ENCODE measurements around the gene PRKAG3.

The PRKAG3 gene

DNA sequence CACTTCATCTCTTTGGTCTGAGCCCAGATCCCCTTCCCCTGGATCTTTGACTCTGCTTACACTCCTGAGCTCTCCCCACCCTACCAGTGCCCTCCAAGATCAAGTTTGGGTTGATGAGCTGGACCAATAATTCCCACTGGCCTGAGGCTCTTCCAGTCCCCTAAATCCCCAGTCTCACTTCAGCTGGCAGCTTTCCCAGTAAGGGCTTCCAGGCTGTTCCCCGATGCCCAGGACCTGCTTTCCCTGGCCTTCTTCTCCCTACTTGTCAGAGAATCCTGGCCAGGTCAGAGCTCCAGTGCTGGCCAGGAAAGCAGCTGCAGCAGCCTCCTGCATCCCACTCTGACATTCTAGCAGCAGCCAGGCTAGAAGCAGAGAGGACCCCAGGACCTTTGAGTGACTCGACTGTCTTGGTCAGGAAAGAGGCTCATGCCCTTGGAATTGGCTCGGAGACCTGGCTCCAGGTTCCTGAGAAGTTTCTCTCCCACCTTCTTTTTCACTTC lies 31.5 kb upstream of the PRKAG3 start:
- in situ Hi-C loops (cut with MboI; ENCODE audit: low sequenced_read_pairs), result no loop called here

DNA sequence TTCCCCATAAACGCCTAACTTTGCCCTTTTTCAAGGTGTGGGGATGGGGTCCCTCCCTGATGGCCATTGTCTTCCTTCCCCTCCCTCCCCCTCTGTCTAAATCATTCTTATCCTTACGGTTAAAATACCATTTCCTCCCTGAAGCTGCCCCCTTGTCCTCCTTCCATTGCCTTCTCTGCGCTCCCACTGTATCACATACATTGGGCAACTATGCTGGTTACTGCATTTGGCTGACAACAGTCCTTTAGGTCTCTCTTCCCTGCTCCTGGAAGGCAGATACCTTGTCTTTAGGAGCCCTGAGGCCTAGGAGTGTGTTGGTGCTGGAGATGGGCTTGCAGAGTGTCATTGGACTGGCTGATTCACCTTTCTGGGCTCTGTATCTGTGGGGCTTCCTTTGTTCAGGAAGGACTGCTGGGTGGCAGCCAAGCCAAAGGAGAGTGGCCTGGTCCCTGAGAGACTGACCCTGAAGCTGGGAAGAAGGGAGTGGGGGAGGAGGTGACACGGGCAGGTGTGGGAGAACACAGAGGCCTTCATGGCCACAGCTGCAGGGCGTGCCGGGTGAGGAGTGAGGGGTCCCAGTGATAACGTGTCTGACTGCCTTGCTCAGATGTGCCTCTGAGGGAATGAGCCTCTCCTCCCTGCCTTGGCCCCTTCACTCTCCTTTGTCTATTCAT lies 30.2 kb upstream of the PRKAG3 start:
- in situ Hi-C loops (cut with MboI; ENCODE audit: low sequenced_read_pairs), result no loop called here

DNA sequence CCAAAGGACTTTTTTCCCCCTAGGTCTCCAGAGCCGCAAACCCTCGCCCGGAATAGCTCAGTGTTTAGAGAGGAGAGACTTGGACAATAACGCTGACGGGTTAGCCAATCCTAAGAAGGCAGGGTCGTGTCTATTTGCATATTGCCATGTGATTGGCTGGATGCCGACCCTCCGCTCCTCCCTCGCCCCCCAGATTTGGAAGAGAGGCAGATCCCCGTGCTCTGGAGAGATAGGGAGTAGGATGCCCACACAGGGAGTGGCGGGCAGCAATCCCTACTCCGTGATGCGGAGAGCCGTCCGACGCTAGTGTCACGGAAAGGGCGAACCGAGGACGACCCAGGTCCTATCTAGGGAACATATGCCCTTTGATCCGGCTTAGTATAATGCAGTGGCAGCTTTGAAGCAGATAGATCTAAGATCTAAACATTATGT lies 29.4 kb upstream of the PRKAG3 start:
- in situ Hi-C loops (cut with MboI; ENCODE audit: low sequenced_read_pairs), result no loop called here

DNA sequence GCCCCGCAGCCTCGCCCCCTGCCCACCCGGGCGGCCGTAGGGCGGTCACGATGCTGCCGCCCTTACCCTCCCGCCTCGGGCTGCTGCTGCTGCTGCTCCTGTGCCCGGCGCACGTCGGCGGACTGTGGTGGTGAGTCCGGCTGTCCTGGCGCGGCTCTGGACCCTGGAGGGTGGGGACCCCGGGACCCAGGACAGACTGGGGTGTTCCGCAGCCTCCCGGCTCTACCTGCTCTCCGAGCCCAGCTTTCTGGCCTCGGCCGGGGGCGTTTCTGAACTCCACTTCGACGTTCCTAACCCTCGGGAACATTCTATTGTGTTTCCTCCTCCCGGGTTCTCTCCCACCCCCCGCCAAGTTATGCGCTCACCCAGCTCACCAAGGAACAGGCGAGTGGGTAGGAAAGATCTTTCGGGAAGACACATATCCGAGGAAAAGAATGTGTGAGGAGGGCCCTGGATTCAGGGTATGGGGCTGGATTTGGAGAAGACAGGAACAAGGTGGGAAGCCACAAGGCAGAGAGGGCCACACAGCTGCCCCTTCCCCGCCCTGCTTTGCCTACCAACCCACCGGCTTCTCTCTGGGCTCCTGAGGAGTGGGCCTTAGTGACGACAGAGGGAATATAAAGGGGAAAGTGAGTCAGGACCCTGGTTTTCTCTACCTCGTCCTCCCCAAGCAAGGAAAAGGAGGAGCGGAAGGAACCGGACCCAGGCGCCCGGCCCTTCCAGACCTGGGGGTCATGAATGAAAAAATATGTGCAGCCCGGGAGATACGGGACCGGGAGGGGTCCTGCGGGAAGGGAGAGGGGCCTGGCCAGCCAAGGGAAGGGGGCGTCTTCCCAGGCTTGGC lies 28.6 kb upstream of the PRKAG3 start:
- in situ Hi-C loops (cut with MboI; ENCODE audit: low sequenced_read_pairs), result no loop called here

DNA sequence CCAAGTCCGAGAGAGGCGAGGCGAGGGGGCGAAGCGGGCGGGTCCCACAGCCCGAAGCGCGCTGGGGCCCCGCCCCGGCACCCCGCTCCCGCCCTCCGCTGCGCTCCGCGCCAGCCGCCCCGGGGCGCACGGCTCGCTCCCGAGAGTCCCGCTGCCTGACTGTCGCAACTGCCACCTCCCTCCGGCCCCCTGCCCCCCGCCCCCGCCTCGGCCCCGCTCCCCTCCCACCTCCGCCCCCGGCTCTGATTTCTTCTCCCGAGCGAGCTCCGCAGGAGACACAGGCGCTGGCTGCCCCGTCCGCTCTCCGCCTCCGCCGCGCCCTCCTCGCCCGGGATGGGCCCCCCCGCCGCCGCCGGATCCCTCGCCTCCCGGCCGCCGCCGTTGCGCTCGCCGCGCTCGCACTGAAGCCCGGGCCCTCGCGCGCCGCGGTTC lies 28.0 kb upstream of the PRKAG3 start, which contains the start of gene WNT6:
Gene WNT6 (plus strand): TSS at position 250 of the 432 bp plus-strand sequence. CDS start 233 bp downstream, outside the sequence.
- in situ Hi-C loops (cut with MboI; ENCODE audit: low sequenced_read_pairs), result no loop called here

DNA sequence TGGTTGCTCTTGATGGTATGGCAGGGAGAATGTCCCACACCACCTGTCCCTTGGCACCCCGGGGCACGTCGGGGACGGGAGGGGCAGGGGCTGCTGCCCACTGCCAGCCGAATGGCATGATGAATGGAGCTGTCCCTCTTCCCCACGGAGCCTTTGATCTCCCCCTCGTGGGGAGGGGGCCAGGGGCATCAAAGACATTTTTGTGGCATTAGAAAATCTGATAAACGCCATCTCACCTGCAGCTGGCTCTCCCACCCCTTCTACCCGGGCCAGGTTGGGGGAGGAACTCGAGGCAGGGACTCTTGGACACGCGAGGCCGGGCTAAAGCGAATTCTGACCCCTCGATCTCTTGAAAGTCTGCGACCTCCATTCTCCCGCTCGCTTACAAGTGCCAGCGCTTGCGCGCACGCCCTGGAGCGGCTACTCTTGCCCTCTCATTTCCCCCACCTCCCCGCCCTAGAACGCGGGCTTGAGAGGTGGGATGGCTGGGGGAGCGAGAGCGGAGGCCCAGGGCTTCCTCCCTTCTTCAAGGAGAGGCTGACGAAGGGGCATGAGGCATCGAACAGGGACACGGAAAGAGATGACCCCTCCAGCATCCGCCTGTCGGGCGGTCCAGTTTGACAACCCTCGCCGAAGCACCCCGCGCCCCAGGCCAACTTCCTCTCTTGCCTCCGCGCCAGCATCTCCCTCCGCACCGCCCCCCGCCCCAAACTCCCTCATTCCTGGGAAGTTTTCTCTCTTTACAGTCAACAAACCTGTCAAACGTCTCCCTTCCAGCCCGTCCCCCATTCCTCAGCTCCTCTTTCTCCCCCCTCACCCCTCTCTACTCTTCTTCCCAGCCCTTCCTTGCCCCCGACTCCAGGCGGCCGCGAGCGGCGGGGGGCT lies 27.3 kb upstream of the PRKAG3 start:
- in situ Hi-C loops (cut with MboI; ENCODE audit: low sequenced_read_pairs), result no loop called here

DNA sequence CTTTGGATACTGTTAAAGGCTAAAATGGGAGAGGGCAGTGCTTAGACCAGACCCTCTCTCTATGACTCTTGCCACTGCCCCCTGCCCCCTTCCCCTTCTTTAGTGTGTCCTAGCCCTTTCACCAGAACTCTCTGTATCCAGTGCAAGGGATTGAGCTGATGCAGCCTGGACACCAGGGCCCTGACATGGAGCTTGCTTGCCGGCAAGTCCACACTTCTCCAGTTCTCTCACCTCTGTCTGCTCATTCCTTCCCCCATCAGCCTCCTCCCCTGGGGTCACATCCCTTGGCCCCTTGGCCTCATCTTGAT lies 26.5 kb upstream of the PRKAG3 start:
- in situ Hi-C loops (cut with MboI; ENCODE audit: low sequenced_read_pairs), result no loop called here

DNA sequence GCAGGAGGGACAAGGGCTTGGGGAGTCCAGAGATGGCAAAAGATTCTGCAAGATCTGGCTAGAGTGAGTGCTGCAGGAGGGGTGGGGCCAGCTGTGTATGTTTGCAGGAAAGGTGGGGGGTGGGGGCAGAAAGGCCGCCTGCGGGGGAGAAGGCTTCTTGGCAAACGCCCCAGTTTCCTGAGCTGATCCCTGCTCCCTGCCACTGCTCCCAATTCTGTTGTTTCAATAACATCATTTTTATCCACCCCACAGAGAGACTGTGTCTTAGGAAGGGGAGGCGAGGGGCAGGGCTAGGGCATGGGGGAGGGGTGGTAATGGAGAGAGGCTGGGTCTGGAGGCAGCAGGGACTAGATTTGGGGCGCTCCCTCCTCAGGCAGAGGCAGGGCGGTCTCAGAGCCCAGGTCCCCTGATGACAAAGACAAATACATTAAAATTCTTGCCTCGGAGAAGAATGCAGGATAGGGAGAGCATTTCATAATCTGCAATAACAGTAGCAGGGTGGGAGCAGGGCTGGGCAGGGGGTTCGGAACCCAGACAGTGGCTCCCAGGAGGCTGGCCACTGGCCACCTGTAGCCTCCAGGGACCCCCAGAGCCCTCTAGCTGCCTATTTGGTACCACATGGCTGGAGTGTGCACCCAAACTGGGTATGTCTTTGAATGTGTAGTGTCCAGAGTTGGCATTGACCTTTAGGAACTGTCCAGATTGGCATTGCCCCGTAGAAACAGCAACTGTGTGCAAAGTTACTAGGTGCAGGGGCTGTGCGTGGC lies 26.0 kb upstream of the PRKAG3 start:
- in situ Hi-C loops (cut with MboI; ENCODE audit: low sequenced_read_pairs), result no loop called here

DNA sequence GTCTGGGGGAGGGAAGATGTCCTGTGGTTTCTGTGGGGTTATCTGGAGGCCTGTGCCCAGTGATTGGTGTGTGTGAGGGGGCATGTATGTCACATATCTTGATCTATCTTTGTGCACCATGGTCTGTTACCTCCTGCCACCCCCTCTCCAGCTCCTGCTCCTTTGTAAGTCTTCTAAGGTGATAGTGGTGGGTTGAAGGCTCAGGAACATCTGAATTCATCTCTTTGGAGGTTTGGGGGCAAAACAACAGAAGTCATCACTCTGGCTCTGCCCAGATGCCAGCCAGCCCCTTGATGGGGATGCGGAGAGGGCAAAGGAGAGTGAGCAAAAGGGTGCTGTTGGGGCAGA lies 25.3 kb upstream of the PRKAG3 start:
- in situ Hi-C loops (cut with MboI; ENCODE audit: low sequenced_read_pairs), result no loop called here

DNA sequence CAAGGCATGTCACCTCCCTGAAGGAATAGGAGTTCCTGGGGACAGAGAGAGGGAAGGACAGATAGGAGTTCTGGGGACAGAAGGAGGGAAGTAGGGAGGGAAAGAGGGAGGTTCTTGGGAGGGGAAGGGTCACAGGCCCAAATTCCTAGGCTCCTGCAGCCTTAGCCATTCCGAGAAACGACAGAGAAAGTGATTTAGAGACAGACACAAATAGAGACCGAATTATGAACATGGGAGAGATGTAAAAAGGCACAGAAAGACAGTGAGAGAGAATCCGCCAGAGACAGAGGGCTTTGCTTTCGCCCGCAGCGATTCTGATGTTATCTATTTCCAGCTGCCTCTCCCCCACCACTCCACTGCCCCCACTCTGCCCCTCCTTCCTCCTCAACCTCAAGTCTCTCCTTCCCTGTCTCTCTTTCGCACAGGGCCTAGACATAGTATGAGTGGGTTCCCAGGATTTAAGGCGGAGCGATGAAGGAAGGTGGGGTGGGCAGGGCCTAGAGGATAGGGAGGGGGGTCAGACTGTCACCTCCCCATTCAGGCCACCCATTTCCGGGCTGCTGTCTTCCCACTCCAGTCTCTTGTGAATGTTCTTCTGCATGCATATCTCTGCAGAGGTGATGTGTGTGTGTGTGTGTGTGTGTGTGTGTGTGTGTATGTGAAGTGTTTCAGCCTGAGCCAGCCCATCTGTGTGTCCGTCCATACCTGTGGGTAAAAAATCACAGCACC lies 24.7 kb upstream of the PRKAG3 start:
- in situ Hi-C loops (cut with MboI; ENCODE audit: low sequenced_read_pairs), result no loop called here

DNA sequence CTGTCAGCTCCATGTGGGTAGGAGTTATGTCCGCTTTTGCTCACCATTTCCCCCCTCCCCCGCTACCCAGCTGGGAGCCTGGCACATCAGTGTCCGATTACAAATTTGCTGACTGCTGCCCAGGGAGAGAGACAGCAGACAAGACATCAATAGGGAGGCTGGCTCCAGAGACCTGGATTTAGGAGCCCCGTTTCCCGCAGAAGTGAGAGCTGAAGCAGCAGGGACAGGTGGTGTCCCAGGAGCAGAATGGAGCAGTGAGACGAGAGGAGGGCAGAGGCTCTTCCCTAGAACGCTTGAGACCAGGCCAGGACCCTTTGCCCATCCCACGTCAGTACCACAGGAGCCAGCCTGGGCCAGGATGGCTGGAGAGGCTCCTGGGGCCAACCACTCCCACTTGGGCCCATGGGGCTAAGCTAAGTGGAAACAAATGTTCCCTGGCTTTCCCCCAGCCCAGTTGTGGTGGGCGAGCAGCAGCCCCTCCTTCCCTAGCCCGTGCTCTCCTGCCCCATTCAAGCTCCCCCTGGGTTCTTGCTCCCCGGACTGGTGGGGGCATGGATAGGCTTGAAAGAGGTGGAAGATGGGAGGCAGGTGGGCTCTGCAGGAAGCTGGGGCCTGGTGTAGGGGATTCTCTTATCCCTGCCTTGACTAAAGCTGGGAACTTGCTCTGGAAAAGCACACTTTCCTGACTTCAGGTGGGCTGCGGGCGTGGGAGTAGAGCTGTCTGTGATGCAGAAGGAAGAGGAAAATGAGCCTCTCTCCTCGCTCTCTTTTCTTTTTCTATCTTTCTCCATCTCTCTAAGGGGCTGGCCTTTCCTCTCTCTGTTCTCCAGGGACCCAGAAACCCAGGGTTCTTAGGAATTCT lies 23.9 kb upstream of the PRKAG3 start:
- in situ Hi-C loops (cut with MboI; ENCODE audit: low sequenced_read_pairs), result no loop called here

DNA sequence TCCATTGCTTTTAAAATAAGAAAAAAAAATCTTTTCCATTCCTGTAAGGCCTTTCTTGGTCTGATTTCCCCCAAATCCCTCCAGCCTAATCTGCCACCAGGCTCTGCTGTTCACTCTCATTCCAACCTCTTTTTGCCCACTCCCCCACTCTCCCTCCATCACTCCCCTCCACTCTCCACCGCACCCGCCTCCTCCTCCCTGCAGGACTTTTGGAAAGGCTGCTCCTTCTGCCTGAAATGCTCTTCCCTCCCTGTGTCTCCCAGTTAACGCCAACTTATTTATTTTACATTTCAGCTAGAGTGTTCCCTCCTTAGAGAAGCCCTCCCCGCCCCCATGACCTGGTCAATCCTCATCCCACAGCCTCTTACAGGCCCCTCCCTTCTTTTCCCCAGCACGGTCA lies 23.3 kb upstream of the PRKAG3 start:
- in situ Hi-C loops (cut with MboI; ENCODE audit: low sequenced_read_pairs), result no loop called here

DNA sequence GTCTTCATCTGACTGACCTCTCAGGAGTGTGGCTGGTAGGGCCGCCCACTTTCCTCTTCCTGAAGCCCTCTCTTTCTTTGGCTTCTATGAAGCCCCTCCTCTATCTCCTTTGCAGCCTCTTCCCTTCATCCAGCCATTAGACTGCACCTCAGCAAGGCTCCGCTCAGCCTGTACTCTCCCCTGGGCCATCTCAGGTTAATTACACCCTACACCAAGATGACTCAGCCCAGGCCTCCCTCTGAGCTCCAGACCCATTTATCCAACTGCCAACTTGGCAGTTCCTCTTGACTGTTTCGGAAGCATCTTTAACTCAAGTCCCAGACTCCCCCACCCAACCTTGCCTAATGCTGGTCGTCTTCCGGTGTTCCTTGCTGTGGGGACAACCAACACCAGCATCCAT lies 22.2 kb upstream of the PRKAG3 start:
- in situ Hi-C loops (cut with MboI; ENCODE audit: low sequenced_read_pairs), result no loop called here

DNA sequence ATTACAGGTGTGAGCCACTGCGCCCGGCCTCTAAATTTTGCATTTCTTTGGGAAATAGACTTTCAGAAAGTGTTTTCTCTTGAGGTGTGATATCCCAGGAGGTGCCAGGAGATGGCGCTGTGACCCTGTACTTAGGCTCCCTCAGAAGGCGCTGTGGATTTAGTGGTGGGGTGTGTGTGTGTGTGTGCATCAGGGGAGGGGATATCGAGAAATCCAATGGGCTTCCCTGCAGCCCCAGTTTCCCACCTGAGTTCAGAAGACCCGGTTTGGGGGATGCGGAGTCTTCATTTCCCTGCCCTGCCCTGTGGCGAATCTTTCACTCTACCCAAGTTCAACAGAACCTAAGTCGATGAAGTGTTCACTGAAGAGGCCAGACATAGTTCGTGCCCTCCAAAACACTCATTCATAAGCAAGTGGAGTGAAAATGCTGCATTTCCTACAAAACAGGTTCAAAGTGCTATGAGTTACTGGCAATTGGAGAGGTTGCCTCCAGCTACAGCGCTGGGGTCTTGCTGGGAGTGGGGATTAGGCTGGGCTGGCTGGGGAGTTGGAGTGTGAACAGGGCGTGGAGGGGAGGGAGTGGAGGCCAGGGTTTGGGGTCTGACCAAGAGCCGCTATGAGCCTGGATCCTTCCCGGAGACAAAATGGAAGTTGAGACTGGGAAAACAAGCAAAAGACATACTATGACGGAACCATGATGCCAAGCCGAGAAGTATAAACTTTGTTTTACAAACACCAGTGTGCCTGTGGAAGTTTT lies 21.5 kb upstream of the PRKAG3 start:
- in situ Hi-C loops (cut with MboI; ENCODE audit: low sequenced_read_pairs), result no loop called here

DNA sequence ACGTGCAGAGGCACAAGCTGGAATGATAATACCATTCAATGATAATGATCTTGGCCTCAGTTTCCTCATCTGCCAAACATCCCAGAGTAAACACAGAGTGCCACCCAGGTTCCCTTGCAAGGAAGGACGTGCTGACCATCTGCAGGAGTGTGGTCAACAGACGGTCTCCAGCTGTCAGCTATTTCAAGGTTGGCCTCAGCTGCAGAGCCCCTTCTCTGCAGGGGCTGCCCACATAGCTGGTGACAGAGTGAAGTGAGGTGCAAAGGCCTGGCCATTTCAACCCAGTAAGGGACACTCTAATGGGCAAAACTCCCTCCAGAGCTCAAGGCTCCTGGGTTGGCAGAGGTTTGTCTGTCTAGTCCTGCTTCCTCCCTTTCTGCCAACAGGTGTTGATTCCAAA lies 19.7 kb upstream of the PRKAG3 start:
- in situ Hi-C loops (cut with MboI; ENCODE audit: low sequenced_read_pairs), result no loop called here

DNA sequence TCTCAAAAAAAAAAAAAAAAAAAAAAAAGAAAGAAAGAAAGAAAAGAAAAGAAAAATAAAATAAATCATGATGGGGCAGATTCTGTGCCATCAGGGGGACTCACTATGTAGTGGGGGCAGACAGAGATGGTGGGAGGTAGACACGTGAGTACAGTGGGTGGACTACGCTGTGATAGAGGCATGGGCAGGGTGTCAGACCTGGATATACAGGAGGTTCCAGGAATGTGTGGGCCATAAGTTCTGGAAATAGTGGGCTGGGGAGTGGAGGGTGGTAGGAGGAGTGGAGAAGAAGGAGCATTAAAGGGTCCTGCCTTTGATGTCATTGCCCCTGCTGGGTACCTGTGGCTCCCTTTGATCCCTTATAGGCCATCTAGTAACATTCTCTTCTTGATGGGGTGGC lies 19.2 kb upstream of the PRKAG3 start:
- in situ Hi-C loops (cut with MboI; ENCODE audit: low sequenced_read_pairs), result no loop called here

DNA sequence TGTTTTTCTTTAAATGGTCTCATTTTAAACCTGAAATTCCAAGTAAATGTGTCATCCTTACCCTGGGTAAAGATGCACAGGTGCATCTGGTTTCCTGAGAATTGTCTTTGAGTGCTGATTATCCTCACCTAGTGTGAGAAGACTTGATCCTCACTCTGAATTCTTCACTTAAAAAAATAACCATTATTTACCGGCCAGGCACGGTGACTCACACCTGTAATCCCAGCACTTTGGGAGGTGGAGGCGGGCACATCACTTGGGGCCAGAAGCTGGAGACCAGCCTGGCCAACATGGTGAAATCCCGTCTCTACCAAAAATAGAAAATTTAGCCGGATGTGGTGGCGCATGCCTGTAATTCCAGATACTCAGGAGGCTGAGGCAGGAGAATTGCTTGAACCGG lies 18.1 kb upstream of the PRKAG3 start:
- in situ Hi-C loops (cut with MboI; ENCODE audit: low sequenced_read_pairs), result loop anchor here (10.0 kb wide), 1 partner anchor 125 kb away; no protein-coding TSS in a partner anchor

DNA sequence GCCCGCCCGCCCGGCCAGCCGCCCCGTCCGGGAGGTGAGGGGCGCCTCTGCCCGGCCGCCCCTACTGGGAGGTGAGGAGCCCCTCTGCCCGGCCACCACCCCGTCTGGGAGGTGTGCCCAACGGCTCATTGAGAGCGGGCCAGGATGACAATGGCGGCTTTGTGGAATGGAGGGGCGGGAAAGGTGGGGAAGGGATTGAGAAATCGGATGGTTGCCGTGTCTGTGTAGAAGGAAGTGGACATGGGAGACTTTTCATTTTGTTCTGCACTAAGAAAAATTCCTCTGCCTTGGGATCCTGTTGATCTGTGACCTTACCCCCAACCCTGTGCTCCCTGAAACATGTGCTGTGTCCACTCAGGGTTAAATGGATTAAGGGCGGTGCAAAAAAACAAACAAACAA lies 15.4 kb upstream of the PRKAG3 start:
- in situ Hi-C loops (cut with MboI; ENCODE audit: low sequenced_read_pairs), result loop anchor here (10.0 kb wide), 1 partner anchor 122 kb away; no protein-coding TSS in a partner anchor

Data from HL-60/S4 treated with phorbol 12-myristate 13-acetate at 8.2 ng/mL for 4 days and 3 days (cell line).